RPMI8226 (cell line): ENCODE data around the gene IZUMO1R.
"Not testable (repeated sequence)": the region's sequence is repeated elsewhere in the genome, so short reads cannot be mapped to it uniquely, and the experiment has no call there.

Source experiments
- DNase-seq: peaks from one replicate; pipeline ENCODE4 v3.0.0-alpha.2; 2015

IZUMO1R gene

GRCh38 chr11:94303966-94304958 is at the start of gene IZUMO1R:
IZUMO1R (plus strand) TSS chr11:94304580; CDS start chr11:94305637, 1,057 bp downstream.
- no peak for DNase-seq

GRCh38 chr11:94271885-94272372 is 32.5 kb upstream of the IZUMO1R start:
- DNase-seq: no peak

- DNase-seq: no peak
These were observed 31.6 kb upstream of the IZUMO1R start for GRCh38 chr11:94272738-94273313.

- no peak for DNase-seq
These were observed 28.4 kb upstream of the IZUMO1R start for GRCh38 chr11:94275961-94276360.

- DNase-seq: no peak
These were observed 27.4 kb upstream of the IZUMO1R start for GRCh38 chr11:94276943-94277342.

DNA sequence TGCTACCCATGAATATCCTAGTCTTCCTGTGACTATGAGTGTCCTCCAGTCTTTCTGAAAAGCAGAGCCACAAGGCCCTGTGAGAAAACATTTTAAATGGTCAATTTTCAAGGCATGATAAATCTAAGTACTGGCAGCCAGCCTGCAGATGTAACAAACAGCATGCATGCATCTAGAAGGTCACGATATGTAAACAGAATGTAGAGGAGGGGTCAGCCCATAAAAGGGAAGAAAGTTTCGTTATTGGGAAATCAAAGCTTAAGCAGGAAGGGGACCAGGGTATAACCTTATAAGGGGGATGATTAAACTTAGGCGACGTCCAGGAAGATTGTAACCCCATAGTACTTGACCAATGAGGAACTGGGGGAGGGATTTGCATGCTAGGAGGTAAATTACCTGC is 26.2 kb upstream of the IZUMO1R start:
- not testable (repeated sequence) for DNase-seq

GRCh38 chr11:94279996-94280395 is 24.4 kb upstream of the IZUMO1R start:
- no peak for DNase-seq

- no peak for DNase-seq
These were observed 23.1 kb upstream of the IZUMO1R start for GRCh38 chr11:94281324-94281723.

DNA sequence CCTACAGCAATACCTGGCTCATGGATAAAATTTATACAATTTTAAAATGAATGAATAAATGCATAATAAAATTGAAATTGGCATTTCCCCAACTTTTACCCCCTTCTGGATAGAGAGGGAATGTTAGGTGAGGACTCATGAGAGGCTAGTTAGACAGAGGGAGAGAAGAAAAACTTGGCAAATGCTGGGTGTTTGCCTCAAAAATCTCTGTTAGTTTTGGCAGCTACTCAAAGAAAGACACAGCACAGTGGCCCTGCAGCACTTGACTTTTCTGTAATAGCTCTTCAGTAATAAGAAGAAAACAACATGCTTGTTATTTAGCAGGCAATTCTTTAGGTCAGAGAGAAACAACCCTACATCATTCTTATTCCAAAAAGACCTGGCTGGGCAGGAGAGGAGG is 20.7 kb upstream of the IZUMO1R start:
- no peak for DNase-seq

- DNase-seq: no peak
These were observed 8.8 kb upstream of the IZUMO1R start for GRCh38 chr11:94295534-94295933.

GRCh38 chr11:94297985-94298576 is 6.3 kb upstream of the IZUMO1R start:
- no peak for DNase-seq

DNA sequence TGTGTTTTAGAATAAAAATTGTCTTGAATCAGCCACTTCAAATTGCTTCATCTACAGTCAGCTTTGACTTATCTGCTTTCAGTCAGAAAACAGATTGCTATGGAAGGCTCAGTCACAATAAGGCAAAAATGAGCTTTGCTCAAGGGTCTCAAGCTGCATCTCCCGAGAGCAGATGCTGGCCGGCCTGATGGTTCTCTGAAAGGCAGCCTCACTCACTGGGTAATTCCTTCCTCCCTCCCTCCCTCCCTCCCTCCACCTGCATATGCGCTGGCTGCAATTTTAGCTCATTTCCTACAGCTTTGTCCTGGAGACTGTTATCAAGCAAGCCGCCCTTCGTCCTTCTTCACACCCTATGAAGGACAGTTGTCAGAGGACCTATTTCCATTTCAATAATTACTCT is 1.6 kb upstream of the IZUMO1R start:
- DNase-seq: no peak

GRCh38 chr11:94305146-94305545 is 766 bp downstream of the IZUMO1R start:
- DNase-seq: no peak

DNA sequence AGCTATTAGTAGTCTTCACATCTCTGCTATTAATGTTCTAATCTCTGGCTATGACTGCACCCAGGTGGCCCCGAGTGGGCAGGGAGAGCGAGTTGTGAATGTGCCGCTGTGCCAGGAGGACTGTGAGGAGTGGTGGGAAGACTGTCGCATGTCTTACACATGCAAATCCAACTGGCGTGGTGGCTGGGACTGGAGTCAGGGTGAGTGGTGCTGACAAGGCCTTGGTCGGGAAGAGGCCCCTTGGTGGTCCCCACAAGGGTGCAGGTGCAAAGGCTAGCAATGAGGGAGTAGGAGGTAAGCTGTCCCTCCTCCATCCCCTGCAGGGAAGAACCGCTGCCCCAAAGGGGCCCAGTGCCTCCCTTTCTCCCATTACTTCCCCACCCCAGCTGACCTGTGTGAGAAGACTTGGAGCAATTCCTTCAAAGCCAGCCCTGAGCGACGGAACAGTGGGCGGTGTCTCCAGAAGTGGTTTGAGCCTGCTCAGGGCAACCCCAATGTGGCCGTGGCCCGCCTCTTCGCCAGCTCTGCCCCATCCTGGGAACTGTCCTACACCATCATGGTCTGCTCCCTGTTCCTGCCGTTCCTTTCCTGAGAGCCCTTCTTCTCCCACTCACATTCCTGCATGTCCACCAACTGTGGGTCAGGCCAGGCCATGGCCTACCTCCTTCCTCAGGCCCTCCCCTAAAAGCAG is 2.9 kb downstream of the IZUMO1R start:
- DNase-seq: no peak

DNA sequence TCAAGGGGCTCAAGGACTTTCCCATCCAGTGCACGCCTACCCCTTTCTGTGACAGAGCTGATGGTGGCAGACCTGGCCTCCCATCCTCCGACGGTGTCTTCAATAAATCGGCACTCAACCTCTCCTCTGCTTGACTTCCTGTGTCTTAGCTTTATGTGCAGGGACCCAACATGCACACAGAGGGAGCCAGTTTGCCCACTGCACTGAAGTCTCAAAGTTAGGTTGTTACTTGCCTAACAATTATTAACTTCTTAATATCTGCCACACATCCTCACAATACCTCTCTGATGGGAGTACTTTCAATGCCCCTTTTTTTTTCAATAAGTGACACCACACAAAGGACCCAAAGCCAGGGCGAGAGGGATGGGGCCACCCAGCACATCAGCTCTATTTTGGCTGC is 3.6 kb downstream of the IZUMO1R start:
- no peak for DNase-seq

GRCh38 chr11:94309757-94310156 is 5.4 kb downstream of the IZUMO1R start:
- DNase-seq: no peak

- no peak for DNase-seq
These were observed 6.0 kb downstream of the IZUMO1R start for GRCh38 chr11:94310191-94310875.

DNA sequence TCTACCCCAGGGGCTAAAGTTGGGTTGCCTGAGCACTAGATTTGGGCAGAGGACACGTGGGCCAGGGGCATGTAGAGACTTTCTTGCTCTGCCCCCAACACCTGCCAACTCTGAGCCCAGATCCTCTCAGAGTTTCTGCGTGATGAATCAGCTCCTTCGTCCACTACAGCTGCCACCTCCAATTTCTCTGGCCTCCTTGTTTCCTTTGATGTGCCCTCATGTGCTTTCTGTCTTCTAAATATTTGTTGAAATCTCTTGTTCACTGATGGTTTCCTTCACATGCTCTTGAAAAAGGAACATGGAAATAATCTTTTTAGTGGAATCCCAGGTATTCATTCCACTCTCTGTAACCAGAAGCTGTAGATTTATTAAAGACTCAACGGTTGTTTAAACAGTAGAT is 8.0 kb downstream of the IZUMO1R start:
- DNase-seq: no peak

- no peak for DNase-seq
These were observed 9.7 kb downstream of the IZUMO1R start for GRCh38 chr11:94314064-94314463.

GRCh38 chr11:94315664-94316063 is 11.3 kb downstream of the IZUMO1R start:
- DNase-seq: no peak

- DNase-seq: no peak
These were observed 18.1 kb downstream of the IZUMO1R start for GRCh38 chr11:94322501-94322900.

DNA sequence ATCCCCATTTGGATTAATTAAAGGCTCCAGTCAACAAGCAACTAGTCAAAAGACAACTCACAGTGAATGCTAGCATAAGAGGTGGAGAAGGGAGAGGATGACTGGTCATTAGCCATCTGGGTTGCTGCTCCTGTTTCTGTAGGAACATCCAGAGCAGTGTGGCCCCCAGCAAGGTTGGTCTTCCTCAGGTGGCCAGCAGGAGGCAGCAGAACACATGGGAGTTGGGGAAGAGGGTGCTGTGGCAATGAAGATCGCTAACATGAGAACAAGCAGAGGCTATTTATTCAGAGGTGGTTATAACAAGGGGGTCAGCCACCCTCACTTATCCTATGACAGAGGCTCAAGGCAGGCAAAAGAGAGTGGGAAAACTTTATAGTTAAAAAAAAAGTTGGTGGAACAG is 21.3 kb downstream of the IZUMO1R start:
- DNase-seq: peak; percentile 21
